ENCODE results near the gene GPC6.

- TF ChIP-seq EZH2phosphoT487 (IDR thresholded peaks at IDR 0.05; ENCODE audit: low read depth) (no peak), CTCF (IDR thresholded peaks at IDR 0.05; ENCODE audit: low read depth, low read length) (no peak)
Measured at GRCh38 chr13:94259984-94260383, 1033.4 kb downstream of the GPC6 start.
